Parathyroid adenoma (tissue), 2 donors: ENCODE results near the gene VWA8.

Experiments used
- H2AFZ ChIP-seq: fragments of 300-600 bp; sonication (generic); one replicate; pipeline ENCODE4 v1.7.0; 2017; ENCODE audit warnings: antibody characterized with exemption, mild to moderate bottlenecking
- H3K27ac ChIP-seq: fragments of 300-600 bp; sonication (generic); one replicate; pipeline ENCODE4 v1.7.0; 2017
- H3K27me3 ChIP-seq: fragments of 300-600 bp; sonication (generic); one replicate; pipeline ENCODE4 v1.7.0; 2017; ENCODE audit warnings: low read length; ENCODE audit not compliant: control insufficient read depth, insufficient read depth
- H3K36me3 ChIP-seq: fragments of 300-600 bp; sonication (generic); one replicate; pipeline ENCODE4 v1.7.0; 2017; ENCODE audit warnings: low read length; ENCODE audit not compliant: control insufficient read depth, insufficient read depth
- H3K4me1 ChIP-seq: fragments of 300-600 bp; sonication (generic); one replicate; pipeline ENCODE4 v1.7.0; 2017; ENCODE audit warnings: control low read depth
- H3K4me2 ChIP-seq: fragments of 300-600 bp; sonication (generic); one replicate; pipeline ENCODE4 v1.7.0; 2017; ENCODE audit warnings: low read length
- H3K4me3 ChIP-seq: fragments of 300-600 bp; sonication (generic); one replicate; pipeline ENCODE4 v1.7.0; 2017; ENCODE audit warnings: low read depth, low read length
- H3K79me2 ChIP-seq: fragments of 300-600 bp; sonication (generic); one replicate; pipeline ENCODE4 v1.7.0; 2017; ENCODE audit warnings: control low read depth
- H3K9ac ChIP-seq: fragments of 300-600 bp; sonication (generic); one replicate; pipeline ENCODE4 v1.7.0; 2017; ENCODE audit warnings: mild to moderate bottlenecking
- H3K9me3 ChIP-seq: fragments of 300-600 bp; sonication (generic); one replicate; pipeline ENCODE4 v1.7.0; 2017; ENCODE audit warnings: low read length; ENCODE audit not compliant: control insufficient read depth
- TF ChIP-seq, protein P1 (sequence below): fragments of 300-600 bp; sonication (generic); IDR thresholded peaks from one replicate; pipeline ENCODE4 v1.7.0; 2017; ENCODE audit warnings: antibody characterized with exemption, mild to moderate bottlenecking
- donor health status: primary hyperparathyroidism.

Gene VWA8

DNA sequence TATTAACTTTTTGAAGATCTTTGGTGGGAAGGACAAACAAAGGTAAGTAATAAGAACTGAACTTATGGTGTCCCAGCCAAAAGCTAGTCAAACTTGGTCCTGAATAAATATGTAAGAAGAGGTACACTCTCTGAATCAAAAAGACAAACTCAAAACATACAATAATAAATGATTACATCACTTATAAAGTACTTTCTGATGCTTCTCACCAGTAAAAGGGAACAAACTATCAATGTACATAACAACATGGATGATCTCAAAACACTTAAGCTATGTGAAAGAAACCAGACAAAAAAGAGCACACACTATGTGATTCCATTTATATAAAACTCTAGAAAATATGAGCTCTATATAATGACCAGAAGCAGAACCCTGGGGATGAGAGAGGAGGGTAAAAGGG lies 138.3 kb downstream of the VWA8 start:
- Histone ChIP-seq H3K4me2 (no peak overlapping the region), H3K9me3 (no peaks in the 10 kb centered on the region), H3K79me2 (no peaks in the 10 kb centered on the region), H3K4me1 (no peaks in the 10 kb centered on the region), H3K9ac (no peak overlapping the region), H3K27me3 (no peaks in the 10 kb centered on the region), H3K36me3 (no peaks in the 10 kb centered on the region), H2AFZ (no peak overlapping the region), H3K27ac (no peak overlapping the region), H3K4me3 (no peak overlapping the region)
- TF ChIP-seq, protein P1, sequence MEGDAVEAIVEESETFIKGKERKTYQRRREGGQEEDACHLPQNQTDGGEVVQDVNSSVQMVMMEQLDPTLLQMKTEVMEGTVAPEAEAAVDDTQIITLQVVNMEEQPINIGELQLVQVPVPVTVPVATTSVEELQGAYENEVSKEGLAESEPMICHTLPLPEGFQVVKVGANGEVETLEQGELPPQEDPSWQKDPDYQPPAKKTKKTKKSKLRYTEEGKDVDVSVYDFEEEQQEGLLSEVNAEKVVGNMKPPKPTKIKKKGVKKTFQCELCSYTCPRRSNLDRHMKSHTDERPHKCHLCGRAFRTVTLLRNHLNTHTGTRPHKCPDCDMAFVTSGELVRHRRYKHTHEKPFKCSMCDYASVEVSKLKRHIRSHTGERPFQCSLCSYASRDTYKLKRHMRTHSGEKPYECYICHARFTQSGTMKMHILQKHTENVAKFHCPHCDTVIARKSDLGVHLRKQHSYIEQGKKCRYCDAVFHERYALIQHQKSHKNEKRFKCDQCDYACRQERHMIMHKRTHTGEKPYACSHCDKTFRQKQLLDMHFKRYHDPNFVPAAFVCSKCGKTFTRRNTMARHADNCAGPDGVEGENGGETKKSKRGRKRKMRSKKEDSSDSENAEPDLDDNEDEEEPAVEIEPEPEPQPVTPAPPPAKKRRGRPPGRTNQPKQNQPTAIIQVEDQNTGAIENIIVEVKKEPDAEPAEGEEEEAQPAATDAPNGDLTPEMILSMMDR: no peak

- Histone ChIP-seq H3K4me3 (no peak overlapping the region), H3K4me1 (no peaks in the 10 kb centered on the region), H3K36me3 (no peaks in the 10 kb centered on the region), H3K4me2 (no peak overlapping the region), H2AFZ (no peak overlapping the region), H3K9me3 (no peaks in the 10 kb centered on the region), H3K27ac (no peak overlapping the region), H3K27me3 (no peaks in the 10 kb centered on the region), H3K9ac (no peak overlapping the region), H3K79me2 (no peaks in the 10 kb centered on the region)
- TF ChIP-seq, protein P1: no peak
These were observed 139.7 kb downstream of the VWA8 start for GRCh38 chr13:41821238-41821594.

- no peak overlapping the region for H2AFZ ChIP-seq
- H3K79me2 ChIP-seq: no peaks in the 10 kb centered on the region
- no peaks in the 10 kb centered on the region for H3K4me1 ChIP-seq
- no peak overlapping the region for H3K27ac ChIP-seq
- no peak overlapping the region for H3K4me3 ChIP-seq
- no peak overlapping the region for H3K4me2 ChIP-seq
- TF ChIP-seq, protein P1: no peak
- no peaks in the 10 kb centered on the region for H3K27me3 ChIP-seq
- H3K9ac ChIP-seq: no peak overlapping the region
- no peaks in the 10 kb centered on the region for H3K9me3 ChIP-seq
- no peaks in the 10 kb centered on the region for H3K36me3 ChIP-seq
These were observed 140.2 kb downstream of the VWA8 start for GRCh38 chr13:41820581-41821237.

GRCh38 chr13:41816057-41816456 lies 144.9 kb downstream of the VWA8 start:
- TF ChIP-seq, protein P1: no peak
- Histone ChIP-seq H3K27ac (no peak overlapping the region), H3K27me3 (no peaks in the 10 kb centered on the region), H3K4me2 (no peak overlapping the region), H2AFZ (no peak overlapping the region), H3K79me2 (no peaks in the 10 kb centered on the region), H3K36me3 (no peaks in the 10 kb centered on the region), H3K4me1 (no peaks in the 10 kb centered on the region), H3K4me3 (no peak overlapping the region), H3K9ac (no peak overlapping the region), H3K9me3 (no peaks in the 10 kb centered on the region)

GRCh38 chr13:41813426-41813825 lies 147.5 kb downstream of the VWA8 start:
- no peak overlapping the region for H3K27ac ChIP-seq
- no peak overlapping the region for H3K4me3 ChIP-seq
- H3K4me2 ChIP-seq: no peak overlapping the region
- no peak overlapping the region for H2AFZ ChIP-seq
- no peaks in the 10 kb centered on the region for H3K27me3 ChIP-seq
- H3K9me3 ChIP-seq: no peaks in the 10 kb centered on the region
- no peaks in the 10 kb centered on the region for H3K79me2 ChIP-seq
- no peak overlapping the region for H3K9ac ChIP-seq
- TF ChIP-seq, protein P1: no peak
- H3K4me1 ChIP-seq: no peaks in the 10 kb centered on the region
- no peaks in the 10 kb centered on the region for H3K36me3 ChIP-seq
